OCI-LY3 (cell line): ENCODE measurements around the gene WDR43.

Experiments used
- H2AFZ ChIP-seq: fragments of 200-600, 300-600 bp; shearing (Covaris generic); 2 replicates; pipeline ENCODE4 v1.6.0; 2014; ENCODE audit warnings: antibody characterized with exemption, low read depth, low read length
- H3K27ac ChIP-seq: fragments of 200-600, 300-600 bp; sonication (generic); 2 replicates; pipeline ENCODE4 v1.5.1; 2014; ENCODE audit warnings: mild to moderate bottlenecking, low read length, moderate library complexity, mixed read lengths
- H3K27me3 ChIP-seq: fragments of 200-600, 300-600 bp; sonication (generic); 2 replicates; pipeline ENCODE4 v1.6.1; 2014; ENCODE audit warnings: low read depth, low read length, mixed read lengths
- H3K36me3 ChIP-seq: fragments of 200-600, 300-600 bp; sonication (generic); replicated peaks from 2 replicates; pipeline ENCODE3; 2014; ENCODE audit warnings: low read depth, low read length, mixed read lengths
- H3K4me1 ChIP-seq: fragments of 300-600, 200-600 bp; sonication (generic); 2 replicates; pipeline ENCODE4 v1.6.1; 2014; ENCODE audit warnings: low read length, mixed read lengths
- H3K4me2 ChIP-seq: fragments of 200-600, 300-600 bp; sonication (generic); 2 replicates; pipeline ENCODE4 v1.6.1; 2014; ENCODE audit warnings: low read length, mixed read lengths
- H3K4me3 ChIP-seq: fragments of 300-600, 200-600 bp; sonication (generic); 2 replicates; pipeline ENCODE4 v1.5.1; 2014; ENCODE audit warnings: antibody characterized with exemption, mild to moderate bottlenecking, low read length, moderate library complexity
- H3K79me2 ChIP-seq: fragments of 300-600, 200-600 bp; shearing (Covaris generic); 2 replicates; pipeline ENCODE4 v1.6.1; 2014; ENCODE audit warnings: mild to moderate bottlenecking, low read length, mixed read lengths
- H3K9ac ChIP-seq: fragments of 300-600, 200-600 bp; shearing (Covaris generic); 2 replicates; pipeline ENCODE4 v1.6.0; 2014; ENCODE audit warnings: mild to moderate bottlenecking, low read length, moderate library complexity
- H3K9me3 ChIP-seq: fragments of 200-600, 300-600 bp; shearing (Covaris generic); 2 replicates; pipeline ENCODE4 v1.6.1; 2014; ENCODE audit warnings: low read length, mixed read lengths; ENCODE audit not compliant: insufficient read depth
- H4K20me1 ChIP-seq: fragments of 200-600, 300-600 bp; sonication (generic); 2 replicates; pipeline ENCODE4 v1.6.1; 2016; ENCODE audit warnings: low read length, mixed read lengths; ENCODE audit not compliant: insufficient read depth
- CTCF ChIP-seq: fragments of 200-600, 300-600 bp; sonication (generic); IDR thresholded peaks from 2 replicates; pipeline ENCODE4 v1.5.1; 2014; ENCODE audit warnings: antibody characterized with exemption, low read length, low read depth
- EZH2phosphoT487 ChIP-seq: fragments of 200-600 bp; shearing (Covaris generic); IDR thresholded peaks from 2 replicates; pipeline ENCODE4 v1.6.1; 2018; ENCODE audit warnings: antibody characterized with exemption, mixed run types, low read depth

The WDR43 gene

GRCh38 chr2:28927469-28927868 is 33.0 kb downstream of the WDR43 start:
- H4K20me1 ChIP-seq, result peaks cover 7% of the 10 kb centered on the region; the same call in 1 of the 2 replicates
- no peak overlapping the region for H3K9ac ChIP-seq
- no peaks in the 10 kb centered on the region for H3K27me3 ChIP-seq
- no peak overlapping the region for H2AFZ ChIP-seq
- H3K4me3 ChIP-seq, result no peak overlapping the region
- TF ChIP-seq EZH2phosphoT487 (no peak), CTCF (no peak)
- peaks cover 75% of the 10 kb centered on the region for H3K36me3 ChIP-seq
- H3K9me3 ChIP-seq, result no peaks in the 10 kb centered on the region
- no peaks in the 10 kb centered on the region for H3K4me1 ChIP-seq
- no peak overlapping the region for H3K27ac ChIP-seq
- no peak overlapping the region for H3K4me2 ChIP-seq
- peaks cover 85% of the 10 kb centered on the region for H3K79me2 ChIP-seq

- no peak overlapping the region for H3K9ac ChIP-seq
- H3K36me3 ChIP-seq, result peaks cover 73% of the 10 kb centered on the region
- H3K27me3 ChIP-seq, result no peaks in the 10 kb centered on the region
- TF ChIP-seq CTCF (no peak), EZH2phosphoT487 (no peak)
- H4K20me1 ChIP-seq, result peaks cover 7% of the 10 kb centered on the region; the same call in 1 of the 2 replicates
- H3K4me1 ChIP-seq, result no peaks in the 10 kb centered on the region
- no peaks in the 10 kb centered on the region for H3K9me3 ChIP-seq
- no peak overlapping the region for H3K4me2 ChIP-seq
- H3K4me3 ChIP-seq, result no peak overlapping the region
- H3K27ac ChIP-seq, result no peak overlapping the region
- peaks cover 82% of the 10 kb centered on the region for H3K79me2 ChIP-seq
- H2AFZ ChIP-seq, result no peak overlapping the region
Observed at GRCh38 chr2:28927878-28928277, 33.4 kb downstream of the WDR43 start.

DNA sequence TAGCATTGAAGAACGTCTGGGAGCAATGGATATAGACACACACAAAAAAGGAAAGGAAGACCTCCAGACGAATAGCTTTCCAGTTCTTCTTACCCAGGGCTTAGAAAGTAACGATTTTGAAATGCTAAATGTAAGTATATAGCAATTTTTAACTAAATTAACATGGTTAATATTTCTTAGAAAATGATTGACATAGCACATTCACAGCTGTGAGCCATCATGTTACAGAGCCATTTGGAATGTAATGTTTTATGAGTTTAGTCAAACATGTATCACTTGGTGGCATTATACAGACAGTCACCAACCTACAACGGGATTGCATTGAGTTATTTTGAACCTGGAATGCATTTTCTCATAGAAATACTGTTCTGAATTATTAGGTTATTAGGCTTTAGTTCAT is 35.1 kb downstream of the WDR43 start:
- Histone ChIP-seq H3K4me3 (no peak overlapping the region), H3K79me2 (peaks cover 78% of the 10 kb centered on the region), H3K36me3 (peaks cover 68% of the 10 kb centered on the region), H3K9ac (no peak overlapping the region), H3K9me3 (no peaks in the 10 kb centered on the region), H3K4me1 (no peaks in the 10 kb centered on the region), H3K4me2 (no peak overlapping the region), H4K20me1 (peaks cover 5% of the 10 kb centered on the region; the same call in 1 of the 2 replicates), H3K27ac (no peak overlapping the region), H2AFZ (no peak overlapping the region), H3K27me3 (no peaks in the 10 kb centered on the region)
- TF ChIP-seq CTCF (no peak), EZH2phosphoT487 (no peak)

DNA sequence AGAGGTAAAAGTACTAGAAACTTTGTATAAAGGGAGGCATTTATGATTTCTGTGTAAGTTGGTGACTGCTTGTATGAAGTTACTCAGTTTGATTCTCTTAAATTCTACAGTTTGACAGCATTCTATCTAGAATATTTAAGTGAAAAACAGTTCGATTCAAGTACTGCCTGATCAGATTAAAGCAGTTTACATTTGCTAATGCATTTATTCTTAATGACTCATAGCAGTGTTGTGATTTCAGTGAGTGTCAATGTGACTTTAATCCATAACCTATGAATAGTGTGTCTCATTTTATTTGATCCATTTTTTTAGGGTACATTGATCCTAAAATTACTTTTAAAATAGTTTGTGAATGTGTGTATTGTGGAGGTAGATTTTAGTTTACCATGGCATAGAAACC is 35.7 kb downstream of the WDR43 start:
- H3K36me3 ChIP-seq, result peaks cover 69% of the 10 kb centered on the region
- H3K4me3 ChIP-seq, result no peak overlapping the region
- H3K9ac ChIP-seq, result no peak overlapping the region
- H3K4me2 ChIP-seq, result no peak overlapping the region
- H3K79me2 ChIP-seq, result peaks cover 79% of the 10 kb centered on the region
- no peaks in the 10 kb centered on the region for H3K27me3 ChIP-seq
- TF ChIP-seq CTCF (no peak), EZH2phosphoT487 (no peak)
- H3K27ac ChIP-seq, result no peak overlapping the region
- H2AFZ ChIP-seq, result no peak overlapping the region
- H3K4me1 ChIP-seq, result no peaks in the 10 kb centered on the region
- no peaks in the 10 kb centered on the region for H3K9me3 ChIP-seq
- H4K20me1 ChIP-seq, result peaks cover 7% of the 10 kb centered on the region
